Cortex of kidney (tissue), 1 donor: ENCODE data around the gene PDPR.
"Not testable (repeated sequence)": the region's sequence is repeated elsewhere in the genome, so short reads cannot be mapped to it uniquely, and the experiment has no call there.

Experiments
- DNase-seq: peaks from one replicate; lab custom pipeline; 2025; lab: John Stamatoyannopoulos, UW

The PDPR gene

GRCh38 chr16:70162041-70162451 is 47.9 kb downstream of the PDPR start:
- no peak for DNase-seq

- DNase-seq = no peak
Observed at GRCh38 chr16:70163596-70163995, 49.5 kb downstream of the PDPR start.

GRCh38 chr16:70166688-70167087 is 52.6 kb downstream of the PDPR start:
- DNase-seq = not testable (repeated sequence)

GRCh38 chr16:70173212-70173837 is 59.2 kb downstream of the PDPR start, which contains the start of gene CLEC18C:
CLEC18C (plus strand) TSS chr16:70173787; CDS start chr16:70174279, 492 bp downstream.
- not testable (repeated sequence) for DNase-seq

- not testable (repeated sequence) for DNase-seq
Observed at GRCh38 chr16:70173916-70174315, 59.8 kb downstream of the PDPR start.

GRCh38 chr16:70174387-70174932 is 60.3 kb downstream of the PDPR start:
- DNase-seq = not testable (repeated sequence)

GRCh38 chr16:70187858-70188607 is 73.9 kb downstream of the PDPR start:
- not testable (repeated sequence) for DNase-seq

- not testable (repeated sequence) for DNase-seq
Observed at GRCh38 chr16:70188608-70188915, 74.4 kb downstream of the PDPR start.

GRCh38 chr16:70190574-70190973 is 76.4 kb downstream of the PDPR start:
- not testable (repeated sequence) for DNase-seq

- not testable (repeated sequence) for DNase-seq
Observed at GRCh38 chr16:70196683-70197300, 82.7 kb downstream of the PDPR start.

- DNase-seq = not testable (repeated sequence)
Observed at GRCh38 chr16:70197611-70198010, 83.5 kb downstream of the PDPR start.

- DNase-seq = not testable (repeated sequence)
Observed at GRCh38 chr16:70198230-70198629, 84.1 kb downstream of the PDPR start.

- not testable (repeated sequence) for DNase-seq
Observed at GRCh38 chr16:70198666-70199065, 84.5 kb downstream of the PDPR start.

- DNase-seq = not testable (repeated sequence)
Observed at GRCh38 chr16:70199170-70199569, 85.0 kb downstream of the PDPR start.

GRCh38 chr16:70200063-70200462 is 85.9 kb downstream of the PDPR start:
- not testable (repeated sequence) for DNase-seq

GRCh38 chr16:70203508-70203907 is 89.4 kb downstream of the PDPR start:
- not testable (repeated sequence) for DNase-seq

GRCh38 chr16:70204010-70204409 is 89.9 kb downstream of the PDPR start:
- not testable (repeated sequence) for DNase-seq

GRCh38 chr16:70204668-70205405 is 90.7 kb downstream of the PDPR start:
- not testable (repeated sequence) for DNase-seq

GRCh38 chr16:70206382-70206781 is 92.2 kb downstream of the PDPR start:
- DNase-seq = not testable (repeated sequence)
